ENCODE data around the gene HYKK. TPM values are rescaled to one million over a fixed set of nuclear protein-coding genes. Genes with fewer than 3 reads are reported as not detected.
A peak's percentile ranks its signal among the peaks of the same experiment; 100 is the strongest.
"Not testable (repeated sequence)": the region's sequence is repeated elsewhere in the genome, so short reads cannot be mapped to it uniquely, and the experiment has no call there.

The HYKK gene
- total and polyA plus RNA-seq, 9 of the 15 experiments (the other 6 are each of a cell fraction or from before 2014, with no cell fraction given) = 1.9 to 6.1 (median 4.3) TPM

GRCh38 chr15:78539464-78540140 is 32.2 kb downstream of the HYKK start:
- Histone ChIP-seq H3K36me3 (ENCODE audit: control insufficient read depth, insufficient read depth, low read length) (peaks cover 32% of the 10 kb centered on the region; the same call in 2 of the 3 replicates), H3K27ac (ENCODE audit: extremely low read depth, low read depth, low read length) (peak overlapping the region; percentile 97), H3K9ac (ENCODE audit: insufficient read depth in 1 of 2, low read depth in 2 of 2, low read length in 2 of 2) (peak overlapping the region; percentile 98 to 99; a peak in 3 of 4 replicates), H3K4me3 (peak overlapping the region; percentile 79), H3K4me2 (ENCODE audit: insufficient read depth, low read length) (peak overlapping the region; percentile 96), H3K79me2 (ENCODE audit: control insufficient read depth, insufficient read depth, low read length) (peaks cover 37% of the 10 kb centered on the region), H2AFZ (ENCODE audit: low read depth, low read length) (peak overlapping the region; percentile 98)
- H3K27me3 ChIP-seq (ENCODE audit: control insufficient read depth in 2 of 2, insufficient read depth in 2 of 2, low read length in 2 of 2); ATAC-seq; DNase-seq (ENCODE audit: extremely low read depth in 1 of 4, low spot score in 3 of 4); in situ Hi-C loops (cut with MboI); H4K20me1 ChIP-seq (replicated peaks; ENCODE audit: control insufficient read depth, insufficient read depth, low read length); H3K9me3 ChIP-seq (replicated peaks; ENCODE audit: control insufficient read depth, insufficient read depth, low read depth, low read length); CTCF ChIA-PET (ENCODE audit: low intra/inter-chr PET ratio); H3K4me1 ChIP-seq (replicated peaks in 1 of 2; ENCODE audit: control insufficient read depth in 2 of 2, insufficient read depth in 2 of 2, low read length in 2 of 2); H3K9me1 ChIP-seq (ENCODE audit: control insufficient read depth, insufficient read depth, low read length); FAIRE-seq; TF ChIP-seq ATF3 (CRISPR knock-in tag; conservative IDR thresholded peaks at IDR 0.05): not testable (repeated sequence)
- 67% methylated on average over 18 of the region's 18 CpGs for WGBS (ENCODE audit: insufficient coverage, low coverage, missing lambda C conversion rate)
- POLR2A ChIA-PET = interaction anchor here (0.7 to 3.1 kb wide), 15 partner anchors 9 to 1214 kb away, joined by 3 to 22 read pairs (median 5); partner anchors contain the start of genes CHRNA5, MORF4L1 and SKIC8
- intact Hi-C loops (cut with micrococcal nuclease) = loop anchor here (5.0 kb wide), 1 partner anchor 32 kb away; the partner anchor contains the start of gene HYKK
- TF ChIP-seq HDGF (IDR thresholded peaks at IDR 0.05) (peak; percentile 84), MAFF (IDR thresholded peaks at IDR 0.05; ENCODE audit: low read length) (peak; percentile 42), MLLT1 (IDR thresholded peaks at IDR 0.05) (peak in 1 of 2 experiments; percentile 57; a peak in 1 of 4 replicates), ZNF316 (IDR thresholded peaks at IDR 0.05) (peak; percentile 95), CC2D1A (IDR thresholded peaks at IDR 0.05) (0 out of 2 replicates have a peak, but pooled peaks have one; percentile 4), BCOR (IDR thresholded peaks at IDR 0.05) (peak; percentile 71; the same call in 1 of the 2 replicates), C11orf30 (IDR thresholded peaks at IDR 0.05; ENCODE audit: low read depth) (peak; percentile 86), MAFK (IDR thresholded peaks at IDR 0.05; ENCODE audit: low read length) (0 out of 2 replicates have a peak, but pooled peaks have one; percentile 37), MAFG (tag; conservative IDR thresholded peaks at IDR 0.05) (peak; percentile 77), AFF4 (CRISPR knock-in tag; IDR thresholded peaks at IDR 0.05) (peak; percentile 30; the same call in 1 of the 2 replicates), ATF3 (IDR thresholded peaks at IDR 0.05) (peak; percentile 58), PREB (CRISPR knock-in tag; IDR thresholded peaks at IDR 0.05) (0 out of 2 replicates have a peak, but pooled peaks have one; percentile 33), CTBP1 (IDR thresholded peaks at IDR 0.05; ENCODE audit: borderline replicate concordance) (peak; percentile 19; the same call in 1 of the 2 replicates)
- TSS peak; percentile 95 for BruUV-seq (replicated peaks)
